ENCODE data around the gene NUCB2.
A peak's percentile ranks its signal among the peaks of the same experiment; 100 is the strongest.

Gene NUCB2

GRCh38 chr11:17291710-17292109, 15.2 kb downstream of the NUCB2 start:
- Histone ChIP-seq H2AFZ (ENCODE audit: low read length) (no peak overlapping the region), H4K20me1 (ENCODE audit: insufficient read depth, low read length, poor library complexity, severe bottlenecking) (peaks cover 94% of the 10 kb centered on the region), H3K4me1 (ENCODE audit: insufficient read depth, low read length, poor library complexity, severe bottlenecking) (peaks cover 42% of the 10 kb centered on the region), H3F3A (ENCODE audit: low read depth) (no peaks in the 10 kb centered on the region; the same call in 1 of the 2 replicates), H3K9ac (ENCODE audit: low read depth, low read length, poor library complexity, severe bottlenecking) (no peak overlapping the region), H3K27me3 (ENCODE audit: insufficient read depth, low read length, poor library complexity, severe bottlenecking) (no peaks in the 10 kb centered on the region), H3K4me2 (ENCODE audit: low read depth, low read length, poor library complexity, severe bottlenecking) (peak overlapping the region; percentile 25), H3K4me3 (ENCODE audit: low read length, poor library complexity, severe bottlenecking) (no peak overlapping the region), H3K9me3 (ENCODE audit: insufficient read depth, low read depth, low read length) (no peaks in the 10 kb centered on the region), H3K36me3 (ENCODE audit: insufficient read depth, low read length) (peaks cover 88% of the 10 kb centered on the region), H3K9me2 (replicated peaks; ENCODE audit: low read depth, low read length) (no peaks in the 10 kb centered on the region), H3K79me2 (ENCODE audit: insufficient read depth, low read length) (peaks cover 93% of the 10 kb centered on the region)
- no peak for TF ChIP-seq CTCF (conservative IDR thresholded peaks at IDR 0.05; ENCODE audit: low read length)

- peaks cover 41% of the 10 kb centered on the region for H3K4me1 ChIP-seq (ENCODE audit: insufficient read depth, low read length, poor library complexity, severe bottlenecking)
- peaks cover 87% of the 10 kb centered on the region for H4K20me1 ChIP-seq (ENCODE audit: insufficient read depth, low read length, poor library complexity, severe bottlenecking)
- no peak for TF ChIP-seq EZH2phosphoT487 (IDR thresholded peaks at IDR 0.05; ENCODE audit: borderline replicate concordance)
- no peaks in the 10 kb centered on the region for H3K27me3 ChIP-seq (ENCODE audit: insufficient read depth, low read length, poor library complexity, severe bottlenecking)
- H2AFZ ChIP-seq (ENCODE audit: low read length): no peak overlapping the region
- no peaks in the 10 kb centered on the region for H3K9me3 ChIP-seq (ENCODE audit: insufficient read depth, low read depth, low read length)
- H3K9me2 ChIP-seq (replicated peaks; ENCODE audit: low read depth, low read length): no peaks in the 10 kb centered on the region
- peaks cover 87% of the 10 kb centered on the region for H3K36me3 ChIP-seq (ENCODE audit: insufficient read depth, low read length)
- H3F3A ChIP-seq (ENCODE audit: low read depth): no peaks in the 10 kb centered on the region; the same call in 1 of the 2 replicates
- H3K9ac ChIP-seq (ENCODE audit: low read depth, low read length, poor library complexity, severe bottlenecking): no peak overlapping the region
- H3K4me2 ChIP-seq (ENCODE audit: low read depth, low read length, poor library complexity, severe bottlenecking): peak overlapping the region; percentile 22
- H3K4me3 ChIP-seq (ENCODE audit: low read length, poor library complexity, severe bottlenecking): no peak overlapping the region
- H3K79me2 ChIP-seq (ENCODE audit: insufficient read depth, low read length): peaks cover 86% of the 10 kb centered on the region
These were observed 16.8 kb downstream of the NUCB2 start for GRCh38 chr11:17293311-17293710.

- TF ChIP-seq CTCF (conservative IDR thresholded peaks at IDR 0.05; ENCODE audit: low read length) (no peak), EZH2phosphoT487 (IDR thresholded peaks at IDR 0.05; ENCODE audit: borderline replicate concordance) (no peak)
- Histone ChIP-seq H4K20me1 (ENCODE audit: insufficient read depth, low read length, poor library complexity, severe bottlenecking) (peaks cover 86% of the 10 kb centered on the region), H3F3A (ENCODE audit: low read depth) (no peaks in the 10 kb centered on the region; the same call in 1 of the 2 replicates), H3K4me2 (ENCODE audit: low read depth, low read length, poor library complexity, severe bottlenecking) (peak overlapping the region; percentile 22), H3K4me1 (ENCODE audit: insufficient read depth, low read length, poor library complexity, severe bottlenecking) (peaks cover 41% of the 10 kb centered on the region), H3K9me2 (replicated peaks; ENCODE audit: low read depth, low read length) (no peaks in the 10 kb centered on the region), H2AFZ (ENCODE audit: low read length) (no peak overlapping the region), H3K36me3 (ENCODE audit: insufficient read depth, low read length) (peaks cover 92% of the 10 kb centered on the region), H3K79me2 (ENCODE audit: insufficient read depth, low read length) (peaks cover 91% of the 10 kb centered on the region), H3K27me3 (ENCODE audit: insufficient read depth, low read length, poor library complexity, severe bottlenecking) (no peaks in the 10 kb centered on the region), H3K9me3 (ENCODE audit: insufficient read depth, low read depth, low read length) (no peaks in the 10 kb centered on the region), H3K4me3 (ENCODE audit: low read length, poor library complexity, severe bottlenecking) (no peak overlapping the region), H3K9ac (ENCODE audit: low read depth, low read length, poor library complexity, severe bottlenecking) (no peak overlapping the region)
These were observed 17.5 kb downstream of the NUCB2 start for GRCh38 chr11:17294033-17294432.

- TF ChIP-seq EZH2phosphoT487 (IDR thresholded peaks at IDR 0.05; ENCODE audit: borderline replicate concordance): no peak
- no peak for TF ChIP-seq CTCF (conservative IDR thresholded peaks at IDR 0.05; ENCODE audit: low read length)
- H3K36me3 ChIP-seq (ENCODE audit: insufficient read depth, low read length): peaks cover 87% of the 10 kb centered on the region
- H3K27me3 ChIP-seq (ENCODE audit: insufficient read depth, low read length, poor library complexity, severe bottlenecking): no peaks in the 10 kb centered on the region
- no peak overlapping the region for H3K9ac ChIP-seq (ENCODE audit: low read depth, low read length, poor library complexity, severe bottlenecking)
- H3K9me2 ChIP-seq (replicated peaks; ENCODE audit: low read depth, low read length): no peaks in the 10 kb centered on the region
- peaks cover 18% of the 10 kb centered on the region for H3K4me1 ChIP-seq (ENCODE audit: insufficient read depth, low read length, poor library complexity, severe bottlenecking)
- no peak overlapping the region for H3K4me3 ChIP-seq (ENCODE audit: low read length, poor library complexity, severe bottlenecking)
- no peak overlapping the region for H2AFZ ChIP-seq (ENCODE audit: low read length)
- peaks cover 75% of the 10 kb centered on the region for H3K79me2 ChIP-seq (ENCODE audit: insufficient read depth, low read length)
- H3K4me2 ChIP-seq (ENCODE audit: low read depth, low read length, poor library complexity, severe bottlenecking): no peak overlapping the region
- H3K9me3 ChIP-seq (ENCODE audit: insufficient read depth, low read depth, low read length): no peaks in the 10 kb centered on the region
- no peaks in the 10 kb centered on the region for H3F3A ChIP-seq (ENCODE audit: low read depth)
- H4K20me1 ChIP-seq (ENCODE audit: insufficient read depth, low read length, poor library complexity, severe bottlenecking): peaks cover 73% of the 10 kb centered on the region
These were observed 20.5 kb downstream of the NUCB2 start for GRCh38 chr11:17296852-17297559.

Data from Loucy (cell line).